RPMI7951 (cell line): Measurements from ENCODE around the gene EXOC4. TPM values are rescaled to one million over a fixed set of nuclear protein-coding genes. Genes with fewer than 3 reads are reported as not detected.
A peak's percentile ranks its signal among the peaks of the same experiment; 100 is the strongest.

Experiments
- DNase-seq: peaks from one replicate; pipeline ENCODE4 v3.0.0-alpha.2; 2012; ENCODE audit warnings: low read depth
- total RNA-seq: library from RNA; depleted of rRNA; stranded (reverse); fragments of >200 nt; shearing (Covaris generic); gene quantifications from 2 replicates; pipeline ENCODE4 v1.2.3, GENCODE V29; 2014

The EXOC4 gene
- total RNA-seq, 1 experiment from 2014 or later = 85.2 TPM

- peak; percentile 16 for DNase-seq
These were observed 112.2 kb downstream of the EXOC4 start for GRCh38 chr7:133364959-133365690.

- peak; percentile 16 for DNase-seq
These were observed 113.0 kb downstream of the EXOC4 start for GRCh38 chr7:133365917-133366316.

- DNase-seq = no peak
These were observed 114.7 kb downstream of the EXOC4 start for GRCh38 chr7:133367561-133367960.

- peak; percentile 17 for DNase-seq
These were observed 116.3 kb downstream of the EXOC4 start for GRCh38 chr7:133369130-133369529.

- DNase-seq = no peak
These were observed 118.7 kb downstream of the EXOC4 start for GRCh38 chr7:133371616-133372015.

GRCh38 chr7:133372337-133372736, 119.5 kb downstream of the EXOC4 start:
- DNase-seq = no peak

- no peak for DNase-seq
These were observed 123.6 kb downstream of the EXOC4 start for GRCh38 chr7:133376514-133376913.

GRCh38 chr7:133381965-133382364, 129.1 kb downstream of the EXOC4 start:
- no peak for DNase-seq

GRCh38 chr7:133382775-133383559, 130.1 kb downstream of the EXOC4 start:
- DNase-seq = no peak

GRCh38 chr7:133386205-133386604, 133.3 kb downstream of the EXOC4 start:
- DNase-seq = no peak

GRCh38 chr7:133389727-133390126, 136.8 kb downstream of the EXOC4 start:
- no peak for DNase-seq

- DNase-seq = no peak
These were observed 138.3 kb downstream of the EXOC4 start for GRCh38 chr7:133391206-133391605.

GRCh38 chr7:133394369-133394768, 141.5 kb downstream of the EXOC4 start:
- no peak for DNase-seq

- no peak for DNase-seq
These were observed 142.7 kb downstream of the EXOC4 start for GRCh38 chr7:133395551-133395950.

GRCh38 chr7:133398506-133398905, 145.6 kb downstream of the EXOC4 start:
- DNase-seq = no peak

- no peak for DNase-seq
These were observed 148.3 kb downstream of the EXOC4 start for GRCh38 chr7:133401225-133401624.

- no peak for DNase-seq
These were observed 155.3 kb downstream of the EXOC4 start for GRCh38 chr7:133408212-133408611.

GRCh38 chr7:133409421-133409820, 156.5 kb downstream of the EXOC4 start:
- DNase-seq = no peak

- DNase-seq = no peak
These were observed 157.1 kb downstream of the EXOC4 start for GRCh38 chr7:133409966-133410365.

- no peak for DNase-seq
These were observed 158.5 kb downstream of the EXOC4 start for GRCh38 chr7:133411395-133411794.

GRCh38 chr7:133412942-133413341, 160.1 kb downstream of the EXOC4 start:
- DNase-seq = no peak

GRCh38 chr7:133419041-133419440, 166.2 kb downstream of the EXOC4 start:
- DNase-seq = no peak

GRCh38 chr7:133423618-133424017, 170.7 kb downstream of the EXOC4 start:
- DNase-seq = no peak
